Germinal center (tissue), 1 donor: ENCODE data around the gene NLGN2.

Experiments
- DNase-seq: peaks from one replicate; pipeline ENCODE4 v3.0.0; 2012; ENCODE audit warnings: mixed read lengths, low spot score

The NLGN2 gene

DNA sequence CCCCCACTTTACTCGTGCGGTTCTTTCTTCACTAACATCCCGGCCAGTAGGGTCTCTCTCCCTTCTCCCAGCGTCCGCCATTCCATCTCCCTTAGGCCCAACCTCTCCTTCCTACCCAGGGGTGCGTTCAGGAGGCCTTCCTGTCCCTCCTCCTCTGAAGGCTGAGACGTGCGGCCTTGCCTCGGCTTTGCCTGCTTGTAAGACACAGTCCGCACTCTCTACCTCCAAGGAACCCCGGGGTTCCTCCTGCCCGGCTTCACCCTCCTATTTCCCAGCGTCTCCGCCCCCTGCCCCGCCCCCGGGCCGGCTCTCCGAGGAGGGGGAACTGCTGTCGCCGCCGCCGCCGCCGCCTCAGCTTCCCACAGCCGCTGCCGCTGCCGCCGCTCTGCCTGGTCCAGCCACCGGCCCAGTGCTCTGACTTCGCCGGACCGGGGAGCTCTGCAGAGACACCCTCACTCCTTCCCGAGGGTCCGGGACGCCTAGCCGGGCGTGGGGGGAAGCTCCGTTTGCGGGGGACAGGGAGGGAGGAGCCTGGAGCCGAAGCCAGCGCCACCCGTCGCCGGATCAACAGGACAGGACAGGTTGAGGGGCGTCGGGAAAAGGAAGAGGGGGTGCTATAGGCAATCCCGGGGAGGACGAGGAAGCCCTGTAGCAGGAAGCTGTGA lies 30.4 kb downstream of the NLGN2 start:
- peak; percentile 36 for DNase-seq

DNA sequence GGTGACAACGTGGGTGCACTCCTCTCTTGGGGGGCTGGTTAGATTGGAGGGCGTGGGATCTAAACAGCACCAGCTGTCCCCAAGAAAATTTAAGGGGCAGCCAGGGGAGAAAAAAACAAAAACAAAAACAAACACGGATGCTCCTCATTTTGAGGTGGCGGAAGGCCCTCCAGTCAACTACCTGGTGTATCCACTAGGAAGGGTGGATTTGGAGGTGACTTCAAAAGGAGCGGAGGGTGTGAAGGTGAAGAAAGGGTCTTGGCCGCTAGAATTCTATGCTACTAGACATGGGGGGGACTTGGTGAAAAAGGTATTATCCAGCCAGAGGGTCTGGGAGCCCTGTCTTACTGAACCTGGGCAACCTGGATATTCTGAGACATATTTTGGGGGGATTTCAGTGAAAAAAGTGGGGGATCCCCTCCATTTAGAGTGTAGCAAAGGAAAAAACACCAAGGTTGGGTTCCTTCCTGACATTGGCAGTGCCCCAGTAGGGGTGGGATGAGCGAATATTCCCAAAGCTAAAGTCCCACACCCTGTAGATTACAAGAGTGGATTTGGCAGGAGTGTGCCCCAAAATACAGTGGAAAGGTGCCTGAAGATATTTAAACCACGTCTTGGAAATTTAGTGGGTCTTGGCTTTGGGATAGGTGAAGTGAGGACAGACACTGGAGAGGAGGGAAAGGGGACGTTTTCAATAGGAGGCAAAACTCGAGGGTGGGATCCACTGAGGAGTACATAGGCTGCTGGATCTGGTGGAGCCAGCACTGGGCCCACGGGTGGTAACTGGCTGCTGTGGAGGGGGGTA lies 31.2 kb downstream of the NLGN2 start:
- DNase-seq: no peak

DNA sequence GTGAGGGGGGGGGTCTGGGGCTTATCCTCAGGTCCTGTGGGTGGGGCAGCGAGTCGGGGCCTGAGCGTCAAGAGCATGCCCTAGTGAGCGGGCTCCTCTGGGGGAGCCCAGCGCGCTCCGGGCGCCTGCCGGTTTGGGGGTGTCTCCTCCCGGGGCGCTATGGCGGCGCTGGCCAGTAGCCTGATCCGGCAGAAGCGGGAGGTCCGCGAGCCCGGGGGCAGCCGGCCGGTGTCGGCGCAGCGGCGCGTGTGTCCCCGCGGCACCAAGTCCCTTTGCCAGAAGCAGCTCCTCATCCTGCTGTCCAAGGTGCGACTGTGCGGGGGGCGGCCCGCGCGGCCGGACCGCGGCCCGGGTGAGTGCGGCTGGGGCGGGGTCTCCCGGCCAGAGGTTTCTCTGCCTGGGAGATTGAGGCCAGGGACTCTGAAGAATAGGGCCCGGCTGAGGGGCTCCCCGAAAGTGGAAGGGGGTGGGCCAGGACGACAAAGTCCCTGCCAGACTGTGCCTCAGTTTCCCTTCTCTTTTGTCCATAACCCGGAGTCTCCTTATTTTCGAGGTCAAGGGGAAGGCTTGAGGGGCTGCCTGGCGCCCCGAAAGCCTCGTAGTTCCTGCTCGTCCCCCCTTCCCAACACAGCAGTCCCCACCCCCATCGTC lies 31.9 kb downstream of the NLGN2 start, which contains the start of gene FGF11:
TSS of gene FGF11 (plus strand) at position 51 of the 651 bp plus-strand sequence. CDS start at position 160, 109 bp downstream.
- no peak for DNase-seq

DNA sequence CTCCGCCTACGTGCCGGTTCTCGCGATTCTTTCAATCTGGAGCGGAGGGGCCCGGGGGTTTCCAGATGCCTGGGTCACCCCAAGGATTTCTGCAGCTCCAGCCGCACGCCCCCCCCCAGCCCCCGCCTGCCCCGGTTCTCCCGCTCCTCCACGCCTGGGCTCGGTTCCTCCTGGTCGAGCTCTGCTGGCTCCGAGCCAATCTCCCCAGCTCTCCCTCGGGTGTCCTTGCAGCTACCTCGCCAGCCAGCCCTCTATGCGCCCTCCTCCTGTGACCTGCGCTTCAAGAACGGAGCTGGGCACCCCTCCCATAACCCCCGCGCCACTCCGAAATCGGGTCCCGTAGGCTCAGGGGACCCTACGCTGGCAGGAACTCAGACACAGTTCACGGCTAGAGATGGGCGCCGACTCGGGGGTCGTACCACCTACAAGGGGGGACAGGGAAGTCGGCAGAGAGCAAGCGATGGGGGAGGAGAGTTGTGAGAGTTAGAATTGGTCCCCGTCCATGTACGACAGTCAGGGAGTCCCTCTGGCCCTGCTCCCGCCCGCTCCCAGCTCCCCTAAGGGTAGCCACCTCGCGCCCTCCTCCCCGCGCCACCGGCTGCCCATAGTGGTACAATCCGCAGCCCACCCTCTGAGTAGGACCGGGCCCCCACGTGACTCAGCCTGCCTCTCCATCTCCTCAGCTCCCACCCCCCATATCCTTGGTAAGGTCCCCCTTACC lies 32.6 kb downstream of the NLGN2 start:
- peak; percentile 24 for DNase-seq

DNA sequence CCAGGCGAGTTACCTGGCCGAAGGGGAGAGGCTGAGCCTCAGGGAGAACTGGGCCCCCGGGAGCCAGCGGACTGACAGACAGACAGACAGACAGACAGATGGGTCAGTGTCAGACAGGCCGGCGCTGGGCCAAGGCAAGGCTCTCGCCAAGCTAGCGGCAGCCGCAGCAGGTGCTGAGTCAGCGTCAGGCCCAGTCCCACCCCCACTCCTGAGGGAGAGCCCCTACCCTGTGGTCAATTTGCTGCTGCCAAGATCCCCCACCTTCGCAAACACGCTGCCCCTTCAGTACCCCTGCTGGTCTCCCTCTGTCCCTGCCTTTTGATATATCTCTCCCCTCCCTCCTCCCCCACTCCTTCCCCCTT lies 33.2 kb downstream of the NLGN2 start:
- no peak for DNase-seq

DNA sequence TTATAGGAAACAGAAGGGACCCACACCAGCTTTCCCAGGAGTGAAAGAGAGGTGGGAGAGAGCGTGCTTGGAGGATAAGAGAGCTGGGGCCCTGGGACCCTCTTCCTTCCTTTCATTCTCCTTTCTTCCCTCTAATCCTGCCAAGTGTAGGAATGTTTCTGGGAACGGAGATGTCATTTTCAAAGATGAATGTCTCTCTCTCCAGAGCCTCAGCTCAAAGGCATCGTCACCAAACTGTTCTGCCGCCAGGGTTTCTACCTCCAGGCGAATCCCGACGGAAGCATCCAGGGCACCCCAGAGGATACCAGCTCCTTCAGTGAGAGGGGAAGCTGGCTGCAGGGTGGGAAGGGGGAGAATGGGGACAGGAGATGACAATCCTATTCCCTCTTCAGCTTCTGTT lies 33.6 kb downstream of the NLGN2 start:
- no peak for DNase-seq

DNA sequence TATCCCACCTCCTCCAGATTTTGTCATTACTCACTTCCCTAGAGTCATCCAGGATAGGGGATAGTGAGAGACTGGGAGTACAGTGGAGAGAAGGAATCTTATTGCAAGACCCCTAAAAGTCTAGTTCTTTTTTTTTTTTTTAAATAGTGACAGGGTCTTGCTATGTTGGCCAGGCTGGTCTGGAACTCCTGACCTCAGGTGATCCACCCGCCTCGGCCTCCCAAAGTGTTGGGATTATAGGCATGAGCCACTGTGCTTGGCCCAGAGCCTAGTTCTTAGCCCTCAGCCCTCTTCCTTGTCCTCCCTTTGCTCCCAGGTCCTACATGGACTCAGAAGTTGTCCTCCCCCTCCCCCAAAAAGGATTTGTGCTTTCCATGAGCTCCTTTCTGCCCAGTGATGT lies 34.5 kb downstream of the NLGN2 start:
- no peak for DNase-seq

DNA sequence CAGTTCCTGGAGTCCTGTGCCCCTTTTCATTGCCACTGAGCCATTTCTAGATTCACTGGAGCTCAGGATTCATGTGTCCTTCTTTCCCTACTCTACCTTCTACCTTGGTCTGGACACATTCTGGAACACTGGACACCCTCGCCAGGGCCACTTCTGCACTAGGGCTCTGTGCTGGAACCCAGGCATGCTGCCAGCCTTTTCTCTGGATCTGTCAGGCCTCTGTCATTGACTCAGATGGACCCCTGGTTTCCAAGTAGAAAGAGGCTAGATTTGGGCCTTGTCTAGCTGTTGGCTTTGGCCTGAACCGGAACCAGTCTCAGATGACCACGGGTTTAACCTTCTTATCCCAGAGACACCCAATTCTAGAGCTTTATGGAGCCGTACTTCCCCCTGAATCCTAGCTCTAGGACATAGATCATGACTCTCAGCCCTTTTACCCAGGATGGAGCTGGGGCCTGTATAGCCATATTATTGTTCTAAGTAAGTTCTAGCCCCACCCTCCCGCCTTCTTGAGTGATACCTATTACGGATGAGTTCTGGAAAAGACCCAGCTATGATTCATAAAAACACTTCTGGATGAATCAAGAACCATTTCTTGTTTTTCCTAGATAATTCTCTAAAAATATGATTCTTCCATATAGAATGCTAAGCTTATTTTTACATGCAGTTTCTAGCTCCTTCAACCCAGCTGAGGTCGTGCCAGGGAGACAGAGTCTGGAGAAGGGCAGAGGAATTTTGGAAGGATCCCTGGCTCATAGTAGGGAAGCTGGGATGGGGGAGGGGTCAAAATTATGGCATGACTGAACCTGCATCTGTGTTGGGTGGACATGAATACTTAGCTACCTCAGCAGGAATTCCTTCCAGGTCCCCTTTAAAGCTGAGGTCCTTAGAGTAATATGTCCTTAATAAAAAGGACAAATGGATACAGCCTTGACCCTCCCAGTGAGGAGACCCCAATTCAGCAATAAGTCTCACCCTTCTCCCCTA lies 36.1 kb downstream of the NLGN2 start:
- DNase-seq: no peak

DNA sequence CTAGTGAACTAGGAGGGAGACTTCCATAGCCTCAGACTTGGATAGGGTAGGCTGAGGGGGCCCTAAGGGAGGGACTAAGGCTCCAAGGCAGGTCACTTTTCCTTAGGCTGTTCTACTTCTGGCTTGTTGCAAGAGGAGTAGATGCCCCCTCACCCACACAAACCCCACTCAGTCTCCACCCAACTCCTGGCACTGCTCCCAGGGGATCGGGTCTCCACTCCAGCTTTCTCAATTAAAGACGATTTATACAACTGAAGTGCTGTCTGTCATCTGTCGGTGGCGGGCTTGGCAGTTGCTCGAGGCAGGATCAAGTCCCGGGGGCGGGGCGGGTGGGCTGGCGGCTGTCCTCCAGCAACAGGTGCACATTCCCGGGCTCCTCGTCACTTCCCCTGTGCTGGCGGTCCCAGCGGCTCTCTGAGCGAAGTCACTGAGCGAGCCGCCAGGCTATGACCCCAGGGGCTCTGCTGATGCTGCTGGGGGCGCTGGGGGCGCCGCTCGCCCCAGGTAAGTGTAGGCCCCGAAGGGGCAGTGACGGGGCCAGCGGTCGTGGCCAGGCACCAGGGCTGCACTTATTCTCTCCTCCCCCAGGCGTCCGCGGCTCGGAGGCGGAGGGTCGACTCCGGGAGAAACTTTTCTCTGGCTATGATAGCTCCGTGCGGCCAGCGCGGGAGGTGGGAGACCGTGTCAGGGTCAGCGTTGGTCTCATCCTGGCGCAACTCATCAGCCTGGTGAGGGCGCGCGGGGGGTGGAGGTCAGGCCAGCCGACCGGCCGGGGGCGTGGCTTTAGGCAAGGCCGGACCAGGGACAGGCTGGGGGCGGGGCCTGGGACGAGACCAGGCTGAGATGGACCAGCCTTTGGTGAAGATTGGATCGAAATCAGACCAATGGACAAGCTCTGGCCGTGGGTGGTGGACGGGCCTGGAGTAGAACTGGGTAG lies 37.3 kb downstream of the NLGN2 start, which contains the start of gene CHRNB1:
TSS of gene CHRNB1 (plus strand) at position 380 of the 937 bp plus-strand sequence. CDS start at position 447, 67 bp downstream.
- peak; percentile 37 for DNase-seq

DNA sequence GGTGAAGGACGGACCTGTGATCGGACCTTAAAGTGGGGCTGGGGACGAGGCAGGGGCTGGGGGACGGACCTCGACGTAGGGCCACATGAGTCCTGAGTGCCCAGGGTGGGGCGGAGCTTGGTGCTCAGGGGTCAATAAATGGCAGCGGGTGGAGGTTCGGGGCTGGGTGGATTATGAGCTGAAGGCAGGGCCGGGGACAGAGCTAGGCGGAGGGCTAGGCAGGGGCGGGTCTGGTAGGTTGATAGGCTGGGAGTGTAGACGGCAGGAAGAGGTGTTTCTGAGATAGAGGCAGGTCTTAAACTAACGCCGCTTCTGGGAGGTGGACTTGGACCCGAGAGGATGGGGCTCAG lies 37.9 kb downstream of the NLGN2 start:
- peak; percentile 36 for DNase-seq

DNA sequence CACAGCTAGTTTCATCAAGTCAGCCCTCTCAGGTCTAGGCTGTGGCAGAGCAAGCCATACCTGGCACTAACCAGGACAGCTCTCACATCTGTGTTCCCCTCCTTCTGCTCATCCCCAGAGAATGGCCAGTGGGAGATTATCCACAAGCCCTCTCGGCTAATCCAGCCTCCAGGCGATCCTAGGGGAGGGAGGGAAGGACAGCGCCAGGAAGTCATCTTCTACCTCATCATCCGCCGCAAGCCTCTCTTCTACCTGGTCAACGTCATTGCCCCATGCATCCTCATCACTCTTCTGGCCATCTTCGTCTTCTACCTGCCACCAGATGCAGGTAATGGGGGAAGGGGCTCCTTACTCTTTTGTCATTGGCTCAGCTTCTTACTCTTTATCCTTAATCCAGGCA lies 40.8 kb downstream of the NLGN2 start:
- DNase-seq: no peak

DNA sequence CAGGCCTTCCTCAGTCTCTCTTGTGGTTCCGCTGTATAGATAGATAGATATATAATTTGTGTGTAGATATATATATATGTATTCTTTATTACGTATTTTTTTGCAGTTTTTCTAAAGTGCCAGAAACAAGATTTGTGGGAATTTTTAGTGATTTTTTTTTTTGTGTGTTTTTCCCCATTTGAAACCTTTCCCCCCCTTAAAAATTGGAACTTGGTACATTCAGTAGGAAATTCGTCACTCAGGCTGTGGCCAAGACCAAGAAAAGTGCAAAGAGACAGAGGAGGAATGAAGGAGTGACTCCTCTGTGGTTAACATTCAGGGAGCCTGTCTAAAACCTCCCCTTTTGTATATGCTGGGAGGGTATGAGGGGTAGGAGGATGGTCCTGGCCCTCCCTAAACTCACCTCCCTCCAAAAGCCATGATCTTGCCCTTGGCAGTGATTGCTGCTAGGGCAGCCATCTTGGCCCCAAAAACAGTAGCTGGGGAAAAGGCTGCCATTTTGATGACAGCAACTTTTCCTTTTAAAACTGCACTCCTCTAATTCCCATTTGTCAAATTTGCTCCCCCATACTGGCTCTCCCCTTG lies 52.4 kb downstream of the NLGN2 start:
- no peak for DNase-seq

DNA sequence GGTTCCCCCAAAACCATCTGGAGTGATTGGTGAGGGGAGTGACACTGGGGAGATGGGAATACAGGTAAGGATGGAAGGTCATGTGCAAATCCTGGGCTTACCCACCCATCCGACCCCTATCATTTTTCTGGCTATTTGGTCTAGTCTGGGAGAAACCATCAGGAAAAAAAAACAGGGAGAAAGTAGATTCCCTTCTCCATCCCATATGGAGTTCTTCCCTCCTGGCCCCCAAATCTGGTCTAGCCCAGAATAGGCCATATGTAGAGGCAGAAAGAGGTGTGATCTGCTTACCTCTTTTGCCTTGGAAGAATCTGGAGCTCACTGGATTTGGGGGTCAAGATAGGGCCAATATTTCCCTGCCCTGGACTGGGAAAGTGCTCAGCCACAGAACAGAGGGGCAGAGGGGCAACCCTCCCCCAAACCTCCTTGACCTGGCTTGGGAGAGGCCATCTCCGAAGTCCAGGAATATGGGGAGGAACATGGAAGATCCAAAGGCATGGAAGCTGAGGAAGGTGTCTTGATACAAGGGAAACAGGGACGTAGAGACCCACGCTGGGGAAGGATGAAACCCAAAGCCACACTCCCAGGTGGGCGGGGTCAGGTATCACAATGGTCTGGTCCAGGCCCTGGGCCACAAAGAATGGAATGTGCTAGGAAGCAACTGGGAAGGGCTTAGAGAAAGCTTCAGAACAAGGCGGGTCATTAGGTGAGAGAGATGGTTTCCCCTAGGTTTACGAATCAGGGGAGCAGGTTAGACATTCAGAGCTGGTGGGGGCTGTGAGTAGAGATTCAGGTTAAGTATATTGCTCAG lies 53.4 kb downstream of the NLGN2 start:
- no peak for DNase-seq

DNA sequence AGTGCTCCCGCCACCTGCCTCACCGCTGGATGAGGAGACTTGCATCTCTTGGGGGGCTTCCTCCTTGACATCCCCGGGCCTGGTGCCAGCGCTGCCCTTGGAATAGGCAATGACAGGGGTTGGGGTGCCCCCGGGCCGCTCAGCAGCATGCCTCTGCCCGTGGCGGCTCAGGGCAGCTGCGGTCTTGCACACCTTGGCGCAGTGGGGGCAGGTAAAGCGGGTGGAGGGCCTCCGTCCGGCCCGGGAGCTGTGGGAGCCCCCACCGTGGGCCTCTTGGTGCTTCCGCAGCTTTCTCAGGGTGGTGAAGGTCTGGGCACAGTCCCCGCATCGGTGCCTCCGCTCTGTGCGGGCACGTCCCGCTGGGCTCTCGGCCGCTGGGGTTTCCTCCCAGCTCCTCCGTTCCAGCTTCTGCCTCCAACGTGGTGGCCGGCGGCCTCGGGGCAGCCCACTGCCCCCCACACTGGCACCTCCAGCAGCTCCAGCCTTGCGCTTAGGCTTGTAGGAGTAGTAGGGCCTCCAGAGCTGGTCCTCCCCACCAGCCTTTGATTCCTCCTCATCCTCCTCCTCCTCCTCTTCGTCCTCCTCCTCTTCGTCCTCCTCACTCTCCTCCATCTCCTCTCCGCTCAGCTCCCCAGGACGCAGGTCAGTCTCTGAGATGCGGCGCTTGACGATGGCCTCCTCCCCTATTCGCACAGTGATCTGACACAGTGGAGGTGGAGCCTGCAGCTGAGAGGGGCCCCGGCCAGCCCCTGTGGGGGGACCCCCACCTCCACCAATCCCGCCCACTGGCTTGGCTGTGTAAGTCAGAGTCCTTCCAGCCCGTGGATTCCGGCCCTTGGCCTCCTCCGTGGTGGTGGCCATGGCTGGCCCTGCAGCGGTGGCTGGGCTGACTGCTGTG lies 55.1 kb downstream of the NLGN2 start:
- DNase-seq: no peak

DNA sequence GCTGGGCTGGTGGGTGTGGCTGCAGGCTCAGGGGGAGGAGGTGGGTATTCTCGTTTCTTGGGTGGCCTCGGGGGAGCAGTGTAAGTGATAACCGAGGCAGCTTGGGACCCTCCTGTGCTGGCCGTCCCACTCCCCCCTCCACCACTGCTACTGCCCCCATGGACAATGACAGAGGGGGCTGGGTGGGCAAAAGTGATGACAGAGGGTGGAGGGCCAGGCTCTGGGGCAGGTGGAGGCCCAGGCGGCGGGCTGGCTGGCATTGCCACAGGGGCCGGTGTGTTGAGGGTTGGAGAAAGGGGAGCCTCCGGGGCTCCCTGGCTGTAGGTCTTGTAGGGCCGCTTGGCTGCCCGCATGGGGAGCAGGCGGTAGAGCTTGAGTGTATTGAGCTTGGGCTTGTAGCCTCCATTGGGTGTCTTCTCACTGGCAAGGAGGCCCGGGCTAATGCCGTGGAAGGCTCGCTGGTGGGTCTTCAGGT lies 55.8 kb downstream of the NLGN2 start:
- no peak for DNase-seq

DNA sequence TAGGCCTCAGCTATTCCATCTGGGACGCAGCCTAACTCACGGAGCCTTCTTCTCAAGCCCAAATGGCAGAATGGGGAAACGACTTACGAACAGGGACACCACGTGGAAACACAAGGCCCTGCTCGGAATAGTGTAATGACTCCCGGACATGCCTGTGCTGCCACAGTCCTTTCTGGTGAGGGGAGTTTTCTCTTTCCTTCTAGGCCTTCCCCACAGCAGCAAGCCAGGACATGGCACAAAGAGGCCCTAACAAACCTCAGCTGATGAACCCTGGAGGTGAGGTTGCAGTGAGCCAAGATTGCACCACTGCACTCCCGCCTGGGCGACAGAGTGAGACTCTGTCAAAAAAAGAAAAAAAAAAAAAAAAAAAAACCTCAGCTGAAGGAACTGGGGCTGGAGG lies 56.4 kb downstream of the NLGN2 start:
- no peak for DNase-seq

DNA sequence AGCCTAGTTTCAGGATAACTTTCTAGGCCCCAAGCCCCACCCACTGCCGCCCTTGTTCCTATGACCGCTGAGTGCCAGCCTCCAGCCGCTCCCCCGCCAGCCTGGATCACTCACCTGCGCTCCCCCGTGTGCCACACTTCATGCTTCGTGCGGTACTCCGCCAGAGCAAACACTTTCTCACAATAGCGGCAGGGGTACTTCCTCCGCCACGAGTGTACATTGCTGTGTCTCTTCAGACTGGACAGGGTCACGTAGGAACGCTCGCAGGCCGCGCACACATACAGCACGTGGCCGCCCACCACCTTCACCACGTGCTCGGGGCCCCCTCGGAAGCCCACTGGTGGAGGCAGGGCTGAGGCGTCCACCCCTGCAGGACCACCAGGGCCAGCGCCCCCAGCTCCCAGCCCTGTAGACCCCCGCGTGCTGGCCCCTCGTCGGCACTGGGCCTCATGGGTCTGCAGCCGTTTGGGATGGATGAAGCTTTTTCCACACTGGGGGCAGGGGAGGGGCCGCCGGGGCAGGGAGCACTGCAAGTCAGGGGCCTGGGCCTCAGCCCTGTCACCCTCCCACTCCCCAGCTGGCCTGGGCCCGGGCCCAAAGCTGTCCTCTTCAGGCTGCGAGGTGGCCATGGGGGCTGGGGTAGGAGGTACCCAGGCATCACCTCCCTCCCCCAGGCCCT lies 58.1 kb downstream of the NLGN2 start:
- no peak for DNase-seq
